Measurements from ENCODE around the gene PYGL. TPM values are rescaled to one million over a fixed set of nuclear protein-coding genes. Genes with fewer than 3 reads are reported as not detected.
"Not testable (repeated sequence)": the region's sequence is repeated elsewhere in the genome, so short reads cannot be mapped to it uniquely, and the experiment has no call there.

PYGL gene
- total RNA-seq, 1 donor from 2014 or later: 32.9 TPM

DNA sequence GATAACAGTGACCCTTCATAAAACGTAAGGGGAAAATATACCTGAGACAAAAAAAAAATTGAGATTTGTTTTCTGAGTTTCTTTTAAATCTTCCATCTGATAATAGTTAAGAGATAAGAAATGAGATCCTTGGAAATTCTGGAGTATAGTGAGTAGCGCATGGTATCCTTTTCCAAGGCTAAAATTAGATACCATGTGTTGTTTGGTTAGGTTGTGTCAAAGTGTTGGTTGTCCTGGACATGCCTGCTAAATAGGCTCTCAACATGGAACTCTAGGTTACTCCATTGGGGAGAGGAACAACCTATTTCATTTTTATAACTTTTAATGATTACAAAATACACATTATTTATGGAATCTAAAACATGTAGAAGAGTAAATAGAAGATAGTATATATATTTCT is 14.8 kb downstream of the PYGL start:
- no peak overlapping the region for H3K27ac ChIP-seq (ENCODE audit: low read depth, low read length)
- H3K4me1 ChIP-seq (ENCODE audit: control insufficient read depth in 3 of 3, insufficient read depth in 3 of 3, low read length in 3 of 3): no peaks in the 10 kb centered on the region
- H3K4me3 ChIP-seq (ENCODE audit: low read length in 3 of 3): no peak overlapping the region
- H3K9ac ChIP-seq (ENCODE audit: low read depth in 1 of 3, low read length in 3 of 3): no peak overlapping the region
- peaks cover 0 to 13% (median 12%) of the 10 kb centered on the region in 3 donors for H3K36me3 ChIP-seq (ENCODE audit: control insufficient read depth in 3 of 3, insufficient read depth in 3 of 3, low read length in 3 of 3)
- no peaks in the 10 kb centered on the region for H3K27me3 ChIP-seq (ENCODE audit: control insufficient read depth in 3 of 3, insufficient read depth in 3 of 3, low read length in 3 of 3)
- no peaks in the 10 kb centered on the region for H3K9me3 ChIP-seq (ENCODE audit: control insufficient read depth in 3 of 3, low read length in 3 of 3)

GRCh38 chr14:50928002-50928635 is 16.2 kb downstream of the PYGL start:
- Histone ChIP-seq H3K9ac (ENCODE audit: low read depth in 1 of 3, low read length in 3 of 3) (no peak overlapping the region), H3K27me3 (ENCODE audit: control insufficient read depth in 3 of 3, insufficient read depth in 3 of 3, low read length in 3 of 3) (no peaks in the 10 kb centered on the region), H3K36me3 (ENCODE audit: control insufficient read depth in 3 of 3, insufficient read depth in 3 of 3, low read length in 3 of 3) (peaks cover 0 to 16% (median 15%) of the 10 kb centered on the region in 3 donors), H3K4me3 (ENCODE audit: low read length in 3 of 3) (no peak overlapping the region), H3K4me1 (ENCODE audit: control insufficient read depth in 3 of 3, insufficient read depth in 3 of 3, low read length in 3 of 3) (no peaks in the 10 kb centered on the region), H3K9me3 (ENCODE audit: control insufficient read depth in 3 of 3, low read length in 3 of 3) (no peaks in the 10 kb centered on the region), H3K27ac (ENCODE audit: low read depth, low read length) (peak overlapping the region; percentile 23)

GRCh38 chr14:50926851-50927386 is 17.4 kb downstream of the PYGL start:
- H3K9ac ChIP-seq (ENCODE audit: low read depth in 1 of 3, low read length in 3 of 3): no peak overlapping the region
- H3K4me3 ChIP-seq (ENCODE audit: low read length in 3 of 3): no peak overlapping the region
- peaks cover 5 to 20% (median 19%) of the 10 kb centered on the region in 3 donors for H3K36me3 ChIP-seq (ENCODE audit: control insufficient read depth in 3 of 3, insufficient read depth in 3 of 3, low read length in 3 of 3)
- H3K4me1 ChIP-seq (ENCODE audit: control insufficient read depth in 3 of 3, insufficient read depth in 3 of 3, low read length in 3 of 3): no peaks in the 10 kb centered on the region
- no peaks in the 10 kb centered on the region for H3K27me3 ChIP-seq (ENCODE audit: control insufficient read depth in 3 of 3, insufficient read depth in 3 of 3, low read length in 3 of 3)
- no peaks in the 10 kb centered on the region for H3K9me3 ChIP-seq (ENCODE audit: control insufficient read depth in 3 of 3, low read length in 3 of 3)
- no peak overlapping the region for H3K27ac ChIP-seq (ENCODE audit: low read depth, low read length)

DNA sequence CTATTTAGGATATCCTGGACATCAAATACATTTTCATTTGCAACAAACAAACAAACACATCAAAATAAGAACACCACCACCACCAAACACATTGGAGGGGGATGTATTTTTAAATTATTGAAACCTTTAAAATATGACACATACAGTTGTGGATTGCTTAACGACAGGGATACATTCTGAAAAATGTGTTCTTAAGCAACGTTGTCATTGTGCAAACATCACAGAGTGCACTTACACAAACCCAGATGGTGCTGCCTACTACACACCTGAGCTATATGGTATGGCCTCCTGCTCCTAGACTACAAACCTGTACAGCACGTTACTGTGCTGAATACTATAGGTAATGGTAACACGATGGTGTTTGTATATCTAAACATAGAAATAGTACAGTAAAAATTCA is 19.4 kb downstream of the PYGL start:
- no peaks in the 10 kb centered on the region for H3K9me3 ChIP-seq (ENCODE audit: control insufficient read depth in 3 of 3, low read length in 3 of 3)
- no peak overlapping the region for H3K9ac ChIP-seq (ENCODE audit: low read depth in 1 of 3, low read length in 3 of 3)
- H3K4me1 ChIP-seq (ENCODE audit: control insufficient read depth in 3 of 3, insufficient read depth in 3 of 3, low read length in 3 of 3): peaks cover 0 to 5% (median 2%) of the 10 kb centered on the region in 3 donors
- no peaks in the 10 kb centered on the region for H3K27me3 ChIP-seq (ENCODE audit: control insufficient read depth in 3 of 3, insufficient read depth in 3 of 3, low read length in 3 of 3)
- H3K27ac ChIP-seq (ENCODE audit: low read depth, low read length): no peak overlapping the region
- no peak overlapping the region for H3K4me3 ChIP-seq (ENCODE audit: low read length in 3 of 3)
- H3K36me3 ChIP-seq (ENCODE audit: control insufficient read depth in 3 of 3, insufficient read depth in 3 of 3, low read length in 3 of 3): peaks cover 5 to 14% (median 12%) of the 10 kb centered on the region in 3 donors

DNA sequence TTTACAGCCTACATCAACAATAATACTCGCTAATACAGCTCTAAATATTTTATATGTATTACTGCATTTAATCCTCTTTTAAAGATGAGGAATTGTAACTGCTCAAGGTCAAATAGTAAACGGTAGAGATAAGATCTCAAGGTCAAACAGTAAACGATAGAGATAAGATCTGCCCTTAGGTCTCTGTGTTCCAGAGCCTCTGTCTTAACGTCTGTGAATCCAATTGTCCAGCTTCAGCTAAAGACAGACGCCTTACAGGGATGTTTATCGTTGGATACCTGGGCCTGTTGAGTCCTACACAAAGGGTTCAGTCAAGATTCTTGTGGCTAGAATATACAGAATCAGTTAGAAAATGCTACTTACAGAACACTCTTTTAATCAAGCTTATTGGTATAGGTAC is 20.0 kb downstream of the PYGL start:
- Histone ChIP-seq H3K9me3 (ENCODE audit: control insufficient read depth in 3 of 3, low read length in 3 of 3) (no peaks in the 10 kb centered on the region), H3K4me3 (ENCODE audit: low read length in 3 of 3) (no peak overlapping the region), H3K36me3 (ENCODE audit: control insufficient read depth in 3 of 3, insufficient read depth in 3 of 3, low read length in 3 of 3) (peaks cover 5 to 14% (median 12%) of the 10 kb centered on the region in 3 donors), H3K27ac (ENCODE audit: low read depth, low read length) (no peak overlapping the region), H3K9ac (ENCODE audit: low read depth in 1 of 3, low read length in 3 of 3) (no peak overlapping the region), H3K4me1 (ENCODE audit: control insufficient read depth in 3 of 3, insufficient read depth in 3 of 3, low read length in 3 of 3) (peaks cover 0 to 5% (median 2%) of the 10 kb centered on the region in 3 donors), H3K27me3 (ENCODE audit: control insufficient read depth in 3 of 3, insufficient read depth in 3 of 3, low read length in 3 of 3) (no peaks in the 10 kb centered on the region)

DNA sequence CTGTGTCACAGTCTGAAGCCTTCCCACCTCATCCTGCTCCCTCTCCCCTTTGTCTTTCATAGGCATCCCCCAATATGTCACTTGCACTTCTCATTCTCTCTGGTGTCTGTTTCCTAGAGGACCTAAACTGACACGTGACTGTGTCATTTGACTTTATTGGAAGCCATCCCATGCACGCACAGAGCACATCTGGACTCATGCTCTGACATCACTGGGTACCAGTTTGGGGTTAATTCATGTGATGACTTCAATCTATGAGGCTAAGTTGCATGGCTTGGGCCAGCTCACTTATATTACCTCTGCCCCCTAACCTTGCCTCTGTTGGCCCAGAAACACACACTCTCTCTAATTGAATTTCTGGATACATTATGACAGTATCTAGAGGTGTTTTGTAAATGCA is 21.5 kb downstream of the PYGL start:
- H3K27me3 ChIP-seq (ENCODE audit: control insufficient read depth in 3 of 3, insufficient read depth in 3 of 3, low read length in 3 of 3): no peaks in the 10 kb centered on the region
- peaks cover 5 to 17% (median 8%) of the 10 kb centered on the region in 3 donors for H3K36me3 ChIP-seq (ENCODE audit: control insufficient read depth in 3 of 3, insufficient read depth in 3 of 3, low read length in 3 of 3)
- H3K9me3 ChIP-seq (ENCODE audit: control insufficient read depth in 3 of 3, low read length in 3 of 3): no peaks in the 10 kb centered on the region
- H3K4me3 ChIP-seq (ENCODE audit: low read length in 3 of 3): no peak overlapping the region
- no peak overlapping the region for H3K27ac ChIP-seq (ENCODE audit: low read depth, low read length)
- peaks cover 0 to 5% (median 2%) of the 10 kb centered on the region in 3 donors for H3K4me1 ChIP-seq (ENCODE audit: control insufficient read depth in 3 of 3, insufficient read depth in 3 of 3, low read length in 3 of 3)
- no peak overlapping the region for H3K9ac ChIP-seq (ENCODE audit: low read depth in 1 of 3, low read length in 3 of 3)

GRCh38 chr14:50920482-50921230 is 23.6 kb downstream of the PYGL start:
- Histone ChIP-seq H3K4me3 (ENCODE audit: low read length in 3 of 3) (no peak overlapping the region), H3K9me3 (ENCODE audit: control insufficient read depth in 3 of 3, low read length in 3 of 3) (no peaks in the 10 kb centered on the region), H3K36me3 (ENCODE audit: control insufficient read depth in 3 of 3, insufficient read depth in 3 of 3, low read length in 3 of 3) (peaks cover 9 to 24% (median 18%) of the 10 kb centered on the region in 3 donors), H3K27me3 (ENCODE audit: control insufficient read depth in 3 of 3, insufficient read depth in 3 of 3, low read length in 3 of 3) (no peaks in the 10 kb centered on the region), H3K4me1 (ENCODE audit: control insufficient read depth in 3 of 3, insufficient read depth in 3 of 3, low read length in 3 of 3) (peaks cover 0 to 5% (median 2%) of the 10 kb centered on the region in 3 donors), H3K9ac (ENCODE audit: low read depth in 1 of 3, low read length in 3 of 3) (no peak overlapping the region), H3K27ac (ENCODE audit: low read depth, low read length) (no peak overlapping the region)

GRCh38 chr14:50919524-50919923 is 24.8 kb downstream of the PYGL start:
- H3K27me3 ChIP-seq (ENCODE audit: control insufficient read depth in 3 of 3, insufficient read depth in 3 of 3, low read length in 3 of 3); H3K4me3 ChIP-seq (ENCODE audit: low read length in 3 of 3); H3K27ac ChIP-seq (ENCODE audit: low read depth, low read length); H3K4me1 ChIP-seq (ENCODE audit: control insufficient read depth in 3 of 3, insufficient read depth in 3 of 3, low read length in 3 of 3); H3K9me3 ChIP-seq (ENCODE audit: control insufficient read depth in 3 of 3, low read length in 3 of 3); H3K9ac ChIP-seq (ENCODE audit: low read depth in 1 of 3, low read length in 3 of 3): not testable (repeated sequence)
- peaks cover 12 to 31% (median 19%) of the 10 kb centered on the region in 3 donors for H3K36me3 ChIP-seq (ENCODE audit: control insufficient read depth in 3 of 3, insufficient read depth in 3 of 3, low read length in 3 of 3)

DNA sequence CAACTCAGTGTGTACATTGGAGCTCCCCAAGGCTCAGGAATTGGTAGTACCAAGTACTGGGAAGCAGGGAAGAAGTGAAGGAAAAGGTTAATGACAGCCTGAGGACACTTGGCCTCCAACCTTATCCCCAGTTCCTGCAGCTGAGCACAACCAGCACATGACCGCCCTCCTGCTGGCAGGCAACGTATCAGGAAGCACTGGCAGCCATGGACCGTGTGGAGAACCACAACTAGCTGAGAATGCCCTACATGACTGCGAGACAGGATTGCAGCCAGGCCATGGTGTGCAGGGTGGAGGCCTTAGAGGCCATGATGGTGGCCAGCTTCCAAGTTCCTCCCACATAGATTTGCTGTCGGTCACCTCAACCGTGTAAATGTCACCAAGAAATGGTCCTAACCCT is 26.8 kb downstream of the PYGL start:
- Histone ChIP-seq H3K27ac (ENCODE audit: low read depth, low read length) (no peak overlapping the region), H3K4me3 (ENCODE audit: low read length in 3 of 3) (no peak overlapping the region), H3K36me3 (ENCODE audit: control insufficient read depth in 3 of 3, insufficient read depth in 3 of 3, low read length in 3 of 3) (peaks cover 8 to 23% (median 16%) of the 10 kb centered on the region in 3 donors)

More for the DNA sequence above, 26.8 kb downstream of the PYGL start:
- Histone ChIP-seq H3K27me3 (ENCODE audit: control insufficient read depth in 3 of 3, insufficient read depth in 3 of 3, low read length in 3 of 3) (no peaks in the 10 kb centered on the region), H3K4me1 (ENCODE audit: control insufficient read depth in 3 of 3, insufficient read depth in 3 of 3, low read length in 3 of 3) (peaks cover 0 to 5% (median 2%) of the 10 kb centered on the region in 3 donors), H3K9me3 (ENCODE audit: control insufficient read depth in 3 of 3, low read length in 3 of 3) (no peaks in the 10 kb centered on the region), H3K9ac (ENCODE audit: low read depth in 1 of 3, low read length in 3 of 3) (no peak overlapping the region)

Measured in skeletal muscle tissue (tissue), 4 donors.